Stimulated activated naive CD4-positive, alpha-beta T cell treated with Interleukin-2 at 50 U/mL for 16 hours (primary cell): ENCODE data around the gene BARX2.
"Not testable (repeated sequence)": the region's sequence is repeated elsewhere in the genome, so short reads cannot be mapped to it uniquely, and the experiment has no call there.

ENCODE experiments used
- DNase-seq: peaks from one replicate; lab custom pipeline; 2025; lab: John Stamatoyannopoulos, UW

BARX2 gene

GRCh38 chr11:129375751-129376657 is at the start of gene BARX2:
Gene BARX2 (plus strand): TSS chr11:129375848. CDS start chr11:129376036, 188 bp downstream.
- no peak for DNase-seq

- no peak for DNase-seq
Observed at GRCh38 chr11:129326921-129327320, 48.7 kb upstream of the BARX2 start.

GRCh38 chr11:129327708-129328107 is 47.9 kb upstream of the BARX2 start:
- not testable (repeated sequence) for DNase-seq

GRCh38 chr11:129328756-129329155 is 46.9 kb upstream of the BARX2 start:
- DNase-seq = no peak

GRCh38 chr11:129331217-129331616 is 44.4 kb upstream of the BARX2 start:
- no peak for DNase-seq

- DNase-seq = peak; percentile 32
Observed at GRCh38 chr11:129331871-129332274, 43.8 kb upstream of the BARX2 start.

GRCh38 chr11:129333873-129334272 is 41.8 kb upstream of the BARX2 start:
- DNase-seq = no peak

GRCh38 chr11:129344301-129344940 is 31.2 kb upstream of the BARX2 start:
- not testable (repeated sequence) for DNase-seq

- DNase-seq = no peak
Observed at GRCh38 chr11:129346916-129347315, 28.7 kb upstream of the BARX2 start.

- no peak for DNase-seq
Observed at GRCh38 chr11:129348813-129349212, 26.8 kb upstream of the BARX2 start.

GRCh38 chr11:129352676-129353075 is 23.0 kb upstream of the BARX2 start:
- no peak for DNase-seq

- DNase-seq = no peak
Observed at GRCh38 chr11:129354691-129355090, 21.0 kb upstream of the BARX2 start.

GRCh38 chr11:129359748-129360147 is 15.9 kb upstream of the BARX2 start:
- DNase-seq = no peak

GRCh38 chr11:129364143-129364654 is 11.4 kb upstream of the BARX2 start:
- DNase-seq = peak; percentile 58

- DNase-seq = no peak
Observed at GRCh38 chr11:129365816-129366215, 9.8 kb upstream of the BARX2 start.

GRCh38 chr11:129366737-129367597 is 8.7 kb upstream of the BARX2 start:
- no peak for DNase-seq

GRCh38 chr11:129368889-129369672 is 6.6 kb upstream of the BARX2 start:
- DNase-seq = no peak

GRCh38 chr11:129370715-129371114 is 4.9 kb upstream of the BARX2 start:
- no peak for DNase-seq

GRCh38 chr11:129372609-129373488 is 2.8 kb upstream of the BARX2 start:
- no peak for DNase-seq

- DNase-seq = no peak
Observed at GRCh38 chr11:129373489-129373953, 2.1 kb upstream of the BARX2 start.
